Stimulated activated naive CD8-positive, alpha-beta T cell treated with anti-CD3 and anti-CD28 coated beads, Interleukin-15, Interleukin-2, amounts not matched to agents 100 U/mL and 50 U/mL, for 24 hours (primary cell): Measurements from ENCODE around the gene E2F1.
A peak's percentile ranks its signal among the peaks of the same experiment; 100 is the strongest.

Experiments
- ATAC-seq: fragments of 150-1000 bp; cut with Tn5 transposase; one replicate; pipeline ENCODE4 v1.10.0; 2021
- DNase-seq: peaks from one replicate; pipeline ENCODE4 v3.0.0; 2021

Gene E2F1

GRCh38 chr20:33687370-33687915 lies 1.3 kb upstream of the E2F1 start:
- no peak for DNase-seq
- ATAC-seq: no peak

- no peak for ATAC-seq
- no peak for DNase-seq
Observed at GRCh38 chr20:33686984-33687366, 790 bp upstream of the E2F1 start.

GRCh38 chr20:33685328-33686099 lies 671 bp downstream of the E2F1 start:
- DNase-seq (peak; percentile 78), ATAC-seq (peak; percentile 60)

GRCh38 chr20:33684533-33685327 lies 1.5 kb downstream of the E2F1 start:
- no peak for DNase-seq
- ATAC-seq: no peak

GRCh38 chr20:33681728-33682353 lies 4.3 kb downstream of the E2F1 start:
- DNase-seq (no peak), ATAC-seq (no peak)

- DNase-seq: no peak
- ATAC-seq: no peak
Observed at GRCh38 chr20:33681288-33681687, 4.9 kb downstream of the E2F1 start.

- ATAC-seq: no peak
Observed at GRCh38 chr20:33680686-33681085, 5.5 kb downstream of the E2F1 start.

GRCh38 chr20:33679758-33680485 lies 6.3 kb downstream of the E2F1 start:
- DNase-seq: peak; percentile 39
- ATAC-seq: no peak

More at GRCh38 chr20:33680686-33681085, 5.5 kb downstream of the E2F1 start:
- no peak for DNase-seq

- DNase-seq: no peak
- no peak for ATAC-seq
Observed at GRCh38 chr20:33677991-33678702, 8.0 kb downstream of the E2F1 start.

GRCh38 chr20:33676652-33677645 lies 9.2 kb downstream of the E2F1 start:
- no peak for DNase-seq
- no peak for ATAC-seq

GRCh38 chr20:33676121-33676520 lies 10.1 kb downstream of the E2F1 start:
- no peak for ATAC-seq
- no peak for DNase-seq

GRCh38 chr20:33675136-33675959 lies 10.8 kb downstream of the E2F1 start:
- ATAC-seq (no peak), DNase-seq (no peak)

GRCh38 chr20:33674294-33675135 lies 11.7 kb downstream of the E2F1 start, which contains the start of gene NECAB3:
Gene NECAB3 (minus strand): TSS chr20:33674428. CDS start chr20:33674352, 76 bp downstream.
- ATAC-seq (peak; percentile 73), DNase-seq (peak; percentile 75)

GRCh38 chr20:33673410-33674293 lies 12.5 kb downstream of the E2F1 start:
- DNase-seq: no peak
- peak; percentile 44 for ATAC-seq

- no peak for DNase-seq
- ATAC-seq: no peak
Observed at GRCh38 chr20:33673114-33673409, 13.1 kb downstream of the E2F1 start.

- ATAC-seq (no peak), DNase-seq (no peak)
Observed at GRCh38 chr20:33672426-33673113, 13.6 kb downstream of the E2F1 start.
